HG03139 (cell line): ENCODE data around the gene MXD3.
"Not testable (repeated sequence)": the region's sequence is repeated elsewhere in the genome, so short reads cannot be mapped to it uniquely, and the experiment has no call there.

Experiments
- ATAC-seq: cut with Tn5 transposase; IDR thresholded peaks from one replicate; pipeline ENCODE4 v1.9.1; 2021; ENCODE audit not compliant: unreplicated experiment

The MXD3 gene

DNA sequence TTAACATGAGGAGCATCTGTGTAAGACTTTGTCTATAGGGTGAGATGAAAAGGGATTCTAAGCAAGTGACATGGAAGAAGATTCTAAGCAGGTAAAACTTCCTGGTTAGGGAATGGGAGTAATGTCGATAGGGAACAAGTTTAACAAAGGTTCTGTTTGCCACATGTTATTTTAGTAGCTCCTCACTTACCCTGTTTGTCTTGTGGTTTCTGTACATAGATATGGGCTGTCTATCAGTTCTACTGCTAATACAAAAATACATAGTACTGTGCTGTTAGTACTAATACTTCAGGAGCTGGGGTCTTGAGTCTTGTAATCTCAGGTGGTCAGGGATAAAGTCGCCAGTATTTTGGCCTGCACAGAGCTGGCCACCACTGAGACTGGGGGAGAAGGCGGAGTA is 41.0 kb downstream of the MXD3 start:
- no peak for ATAC-seq

DNA sequence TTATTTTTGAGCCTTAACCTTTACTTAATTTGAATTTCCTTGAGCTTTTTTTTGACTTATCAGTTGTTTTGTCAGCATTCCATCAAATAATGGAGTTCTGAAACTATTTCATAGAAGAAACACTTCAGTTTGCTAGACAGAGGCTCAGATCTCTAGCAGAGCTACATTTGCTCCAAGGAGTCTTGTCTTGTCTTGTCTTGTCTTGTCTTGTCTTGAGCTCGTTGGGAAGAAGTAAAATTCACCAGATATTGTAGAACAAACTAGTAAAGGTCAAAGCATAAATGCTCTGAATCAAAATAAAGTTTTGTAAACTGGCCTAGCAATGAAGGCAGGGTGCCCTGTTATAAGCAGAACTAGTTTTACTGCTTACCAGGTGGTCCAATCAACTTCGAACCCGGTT is 41.7 kb downstream of the MXD3 start:
- ATAC-seq = no peak

GRCh38 chr5:177269232-177269895 is 42.3 kb downstream of the MXD3 start:
- ATAC-seq = no peak

DNA sequence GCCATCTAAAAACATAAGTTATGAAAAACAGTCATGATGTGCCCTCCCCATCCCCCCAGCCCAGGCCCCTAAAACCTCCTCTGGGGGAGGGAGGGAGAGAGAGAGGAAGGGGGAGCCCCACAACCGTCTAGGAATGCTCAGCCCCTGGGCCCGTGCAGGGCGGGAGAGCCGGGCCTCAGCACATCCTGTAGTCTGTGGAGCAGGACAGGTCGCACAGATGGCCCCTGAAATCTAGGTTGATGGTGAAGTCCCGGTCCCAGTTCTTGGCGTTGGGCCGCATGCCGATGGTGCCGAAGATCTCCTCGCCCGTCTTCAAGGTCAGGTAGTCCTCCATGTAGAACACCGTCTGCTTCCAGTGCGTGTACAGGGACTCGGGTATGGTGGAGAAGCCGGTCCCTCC is 46.3 kb downstream of the MXD3 start:
- no peak for ATAC-seq

GRCh38 chr5:177264178-177264577 is 47.5 kb downstream of the MXD3 start:
- ATAC-seq = no peak

DNA sequence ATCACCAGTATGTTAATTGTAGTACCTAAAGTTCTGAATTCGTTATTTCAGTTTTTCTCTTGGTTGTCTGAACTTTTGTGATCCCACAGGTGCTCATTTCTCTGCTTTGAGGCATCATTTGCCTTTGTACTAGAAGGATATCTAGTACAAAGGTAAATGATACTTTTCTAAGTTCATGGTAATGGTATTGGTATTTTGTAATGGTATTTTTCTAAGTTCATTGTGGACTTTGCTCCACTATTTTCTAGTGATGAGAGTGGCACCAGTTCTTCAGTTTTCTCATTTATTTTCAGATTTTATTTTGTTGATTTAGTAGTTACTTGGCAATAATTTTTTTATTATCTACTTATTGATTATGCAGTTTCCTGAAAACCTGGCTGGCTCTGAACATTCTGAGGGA is 50.2 kb downstream of the MXD3 start:
- no peak for ATAC-seq

GRCh38 chr5:177260961-177261360 is 50.7 kb downstream of the MXD3 start:
- ATAC-seq = no peak

GRCh38 chr5:177258711-177259110 is 53.0 kb downstream of the MXD3 start:
- not testable (repeated sequence) for ATAC-seq
